H1 (cell line): Measurements from ENCODE around the gene RAB22A. TPM values are rescaled to one million over a fixed set of nuclear protein-coding genes. Genes with fewer than 3 reads are reported as not detected.

ENCODE experiments used
- GABPA ChIP-seq: IDR thresholded peaks from 2 replicates; pipeline ENCODE4 v1.6.1; 2011; ENCODE audit warnings: mild to moderate bottlenecking, low read length, moderate library complexity, borderline replicate concordance; ENCODE audit not compliant: insufficient read depth
- POLR2AphosphoS5 ChIP-seq: IDR thresholded peaks from 2 replicates; pipeline ENCODE4 v1.6.1; 2011; ENCODE audit warnings: low read depth, low read length
- RAD21 ChIP-seq, 2 experiments: IDR thresholded peaks in 1 of 2; conservative IDR thresholded peaks in 1 of 2; 2 replicates each; pipeline ENCODE4 v1.6.1; 2011; ENCODE audit warnings: low read depth in 2 of 2, low read length in 2 of 2, improper control_type of control experiment in 1 of 2, inconsistent platforms in 1 of 2, mild to moderate bottlenecking in 1 of 2, moderate library complexity in 1 of 2
- TBP ChIP-seq: IDR thresholded peaks from 2 replicates; pipeline ENCODE4 v1.6.1; 2011; ENCODE audit warnings: low read depth, low read length, improper control_type of control experiment
- TCF12 ChIP-seq: IDR thresholded peaks from 2 replicates; pipeline ENCODE4 v1.6.1; 2011; ENCODE audit warnings: low read depth, mild to moderate bottlenecking, low read length
- polyA plus RNA-seq, 7 experiments: library from polyadenylated mRNA; depleted of rRNA in 3 of 7; stranded (reverse) in 5 of 7; unstranded in 2 of 7; fragments of >200 nt in 5 of 7; fragments of 200-250 nt in 2 of 7; gene quantifications; 1 replicate in 5 of 7; 2 replicates in 1 of 7; 4 replicates in 1 of 7; pipeline versions ENCODE4 v1.2.1 to v1.2.3, GENCODE V29; 2011 to 2013; ENCODE audit warnings: missing spikeins in 2 of 7, mixed read lengths in 2 of 7
- total RNA-seq: library from RNA; stranded (reverse); fragmentation: NEBNext Ultra II Directional; extraction: Animal tissue kit (Norgen Biotek cat#: 25700); gene quantifications from 2 replicates; pipeline ENCODE4 v1.2.1, GENCODE V29; 2021
- TF ChIP-seq, protein P1 (sequence below), 3 experiments: IDR thresholded peaks; 1 replicate in 2 of 3; 2 replicates in 1 of 3; pipeline versions ENCODE4 v1.5.1 to v1.6.1; 2011; ENCODE audit warnings: low read length in 3 of 3, mild to moderate bottlenecking in 3 of 3, inconsistent platforms in 2 of 3, low read depth in 1 of 3, moderate library complexity in 1 of 3; ENCODE audit not compliant: insufficient read depth in 1 of 3; ENCODE audit errors: control extremely low read depth in 1 of 3

Gene RAB22A
- total and polyA plus RNA-seq, 2 of the 8 experiments (the other 6 are each of a cell fraction or from before 2014, with no cell fraction given): 3.1 to 6.6 TPM

DNA sequence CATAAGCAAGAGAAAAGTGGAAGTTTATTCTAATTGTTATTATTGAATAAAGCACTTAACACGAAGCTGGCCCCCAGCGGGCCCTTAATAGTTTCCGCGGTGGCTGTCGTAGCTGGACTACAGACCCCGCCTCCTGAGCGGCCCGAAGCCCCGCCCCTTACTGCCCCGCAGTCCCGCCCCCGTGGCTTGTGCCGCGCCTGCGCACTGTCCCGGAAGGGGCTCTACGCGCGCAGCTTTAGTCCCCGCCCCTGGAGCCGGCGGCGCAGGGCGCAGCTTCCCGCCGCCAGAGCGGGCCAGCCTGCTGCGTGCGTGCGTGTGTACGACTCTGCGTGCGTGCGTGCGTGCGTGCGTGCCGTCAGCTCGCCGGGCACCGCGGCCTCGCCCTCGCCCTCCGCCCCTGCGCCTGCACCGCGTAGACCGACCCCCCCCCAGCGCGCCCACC, 79.4 kb downstream of the RAB22A start, which contains the start of gene VAPB (continued):
- TF ChIP-seq, protein P1, sequence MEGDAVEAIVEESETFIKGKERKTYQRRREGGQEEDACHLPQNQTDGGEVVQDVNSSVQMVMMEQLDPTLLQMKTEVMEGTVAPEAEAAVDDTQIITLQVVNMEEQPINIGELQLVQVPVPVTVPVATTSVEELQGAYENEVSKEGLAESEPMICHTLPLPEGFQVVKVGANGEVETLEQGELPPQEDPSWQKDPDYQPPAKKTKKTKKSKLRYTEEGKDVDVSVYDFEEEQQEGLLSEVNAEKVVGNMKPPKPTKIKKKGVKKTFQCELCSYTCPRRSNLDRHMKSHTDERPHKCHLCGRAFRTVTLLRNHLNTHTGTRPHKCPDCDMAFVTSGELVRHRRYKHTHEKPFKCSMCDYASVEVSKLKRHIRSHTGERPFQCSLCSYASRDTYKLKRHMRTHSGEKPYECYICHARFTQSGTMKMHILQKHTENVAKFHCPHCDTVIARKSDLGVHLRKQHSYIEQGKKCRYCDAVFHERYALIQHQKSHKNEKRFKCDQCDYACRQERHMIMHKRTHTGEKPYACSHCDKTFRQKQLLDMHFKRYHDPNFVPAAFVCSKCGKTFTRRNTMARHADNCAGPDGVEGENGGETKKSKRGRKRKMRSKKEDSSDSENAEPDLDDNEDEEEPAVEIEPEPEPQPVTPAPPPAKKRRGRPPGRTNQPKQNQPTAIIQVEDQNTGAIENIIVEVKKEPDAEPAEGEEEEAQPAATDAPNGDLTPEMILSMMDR (IDR thresholded peaks at IDR 0.05; ENCODE audit: control extremely low read depth in 1 of 3, insufficient read depth in 1 of 3, low read depth in 1 of 3, low read length in 3 of 3): peak in 1 of 3 experiments; percentile 4; a peak in 1 of 4 replicates
- TF ChIP-seq TBP (peak; percentile 37; the same call in 1 of the 2 replicates), GABPA (no peak), POLR2AphosphoS5 (peak; percentile 79; the same call in 1 of the 2 replicates), TCF12 (no peak), RAD21 (IDR thresholded peaks at IDR 0.05 in 1 of 2, conservative IDR thresholded peaks at IDR 0.05 in 1 of 2; ENCODE audit: low read depth in 2 of 2, low read length in 2 of 2) (no peak)
- TF ChIP-seq, all 59 proteins: peak for 8
